OCI-LY1 (cell line): ENCODE results near the gene CDK5R1.

ENCODE experiments used
- CTCF ChIP-seq: fragments of 200-600 bp; sonication (generic), shearing (Covaris generic); IDR thresholded peaks from 2 replicates; pipeline ENCODE4 v1.5.1; 2017; ENCODE audit warnings: mild to moderate bottlenecking, antibody characterized with exemption, low read length, moderate library complexity, mixed read lengths
- EZH2 ChIP-seq: fragments of 200-600 bp; sonication (generic), shearing (Covaris generic); IDR thresholded peaks from 2 replicates; pipeline ENCODE4 v1.8.0; 2017; ENCODE audit warnings: borderline replicate concordance, mixed run types, mild to moderate bottlenecking, antibody characterized with exemption, low read length, moderate library complexity, mixed read lengths

- TF ChIP-seq CTCF (no peak), EZH2 (no peak)
Observed at GRCh38 chr17:32463304-32463703, 23.5 kb upstream of the CDK5R1 start.
